Neural cell (in vitro differentiated cells): ENCODE measurements around the gene GTPBP4. TPM values are rescaled to one million over a fixed set of nuclear protein-coding genes. Genes with fewer than 3 reads are reported as not detected.

Experiments used
- H2AFZ ChIP-seq: fragments of 200-600, 300-800 bp; sonication (generic), shearing (Covaris generic); 2 replicates; pipeline ENCODE4 v1.6.0; 2014; ENCODE audit warnings: low read depth, mild to moderate bottlenecking, antibody characterized with exemption, low read length, moderate library complexity
- H3F3A ChIP-seq: fragments of 200-600 bp; shearing (Covaris generic); 2 replicates; pipeline ENCODE4 v1.6.1; 2016; ENCODE audit warnings: mild to moderate bottlenecking, moderate library complexity, mixed read lengths, antibody characterized with exemption, low read length; ENCODE audit not compliant: insufficient read depth, poor library complexity, severe bottlenecking
- H3K27ac ChIP-seq: fragments of 200-600, 300-800 bp; sonication (generic), shearing (Covaris generic); 2 replicates; pipeline ENCODE4 v1.5.1; 2014; ENCODE audit warnings: mild to moderate bottlenecking, low read length, moderate library complexity
- H3K27me3 ChIP-seq: fragments of 300-800, 200-600 bp; sonication (generic), shearing (Covaris generic); 2 replicates; pipeline ENCODE4 v1.6.0; 2014; ENCODE audit warnings: mild to moderate bottlenecking, low read depth, low read length, moderate library complexity; ENCODE audit not compliant: insufficient read depth
- H3K36me3 ChIP-seq: fragments of 300-800, 200-600 bp; sonication (generic), shearing (Covaris generic); 2 replicates; pipeline ENCODE4 v1.5.1; 2014; ENCODE audit warnings: mild to moderate bottlenecking, antibody characterized with exemption, low read length, moderate library complexity; ENCODE audit not compliant: insufficient read depth
- H3K4me2 ChIP-seq: fragments of 300-800, 200-600 bp; sonication (generic), shearing (Covaris generic); 2 replicates; pipeline ENCODE4 v1.6.0; 2014; ENCODE audit warnings: mild to moderate bottlenecking, low read length
- H3K4me3 ChIP-seq: fragments of 300-800, 200-600 bp; sonication (generic), shearing (Covaris generic); 2 replicates; pipeline ENCODE4 v1.5.1; 2014; ENCODE audit warnings: mild to moderate bottlenecking, low read length, moderate library complexity
- H3K79me2 ChIP-seq: fragments of 200-600 bp; shearing (Covaris generic); replicated peaks from 2 replicates; pipeline ENCODE4 v1.6.0; 2014; ENCODE audit warnings: mild to moderate bottlenecking, low read length, moderate library complexity; ENCODE audit not compliant: insufficient read depth
- H3K9ac ChIP-seq: fragments of 300-800, 200-600 bp; sonication (generic), shearing (Covaris generic); 2 replicates; pipeline ENCODE4 v1.6.1; 2016; ENCODE audit warnings: mild to moderate bottlenecking, low read length, mixed read lengths
- H3K9me2 ChIP-seq: fragments of 200-600 bp; shearing (Covaris generic); 2 replicates; pipeline ENCODE4 v1.6.1; 2016; ENCODE audit warnings: mild to moderate bottlenecking, low read length, mixed read lengths; ENCODE audit not compliant: insufficient read depth
- H3K9me3 ChIP-seq: fragments of 200-600, 300-800 bp; sonication (generic), shearing (Covaris generic); 2 replicates; pipeline ENCODE4 v1.6.1; 2016; ENCODE audit warnings: mild to moderate bottlenecking, mixed run types, low read length, moderate library complexity, mixed read lengths
- H4K20me1 ChIP-seq: fragments of 200-600 bp; shearing (Covaris generic); 2 replicates; pipeline ENCODE4 v1.6.1; 2016; ENCODE audit warnings: mild to moderate bottlenecking, mixed run types; ENCODE audit not compliant: insufficient read depth
- CTCF ChIP-seq: fragments of 450-650 bp; IDR thresholded peaks from 2 replicates; pipeline ENCODE4 v1.5.1; 2014; ENCODE audit warnings: antibody characterized with exemption, mild to moderate bottlenecking, moderate library complexity; ENCODE audit not compliant: poor library complexity, severe bottlenecking
- EP300 ChIP-seq: fragments of 450-650 bp; conservative IDR thresholded peaks from 2 replicates; pipeline ENCODE4 v1.6.1; 2014; ENCODE audit warnings: antibody characterized with exemption, mild to moderate bottlenecking, moderate library complexity; ENCODE audit not compliant: poor library complexity, severe bottlenecking
- EZH2 ChIP-seq: fragments of 200-600, 300-800 bp; shearing (Covaris generic), sonication (generic); IDR thresholded peaks from 2 replicates; pipeline ENCODE4 v1.6.1; 2014; ENCODE audit warnings: antibody characterized with exemption, low read length, borderline replicate concordance, mild to moderate bottlenecking; ENCODE audit not compliant: insufficient read depth, poor library complexity, severe bottlenecking
- MXI1 ChIP-seq: fragments of 450-650 bp; conservative IDR thresholded peaks from 2 replicates; pipeline ENCODE4 v1.6.1; 2014; ENCODE audit warnings: antibody characterized with exemption, mild to moderate bottlenecking; ENCODE audit not compliant: poor library complexity, severe bottlenecking
- POLR2AphosphoS5 ChIP-seq: IDR thresholded peaks from 2 replicates; pipeline ENCODE4 v1.6.1; 2012
- RAD21 ChIP-seq: fragments of 450-650 bp; conservative IDR thresholded peaks from 2 replicates; pipeline ENCODE4 v1.6.1; 2014; ENCODE audit warnings: antibody characterized with exemption, mild to moderate bottlenecking, moderate library complexity
- REST ChIP-seq: IDR thresholded peaks from 2 replicates; pipeline ENCODE4 v1.6.1; 2012; ENCODE audit warnings: borderline replicate concordance
- SMC3 ChIP-seq: fragments of 450-650 bp; conservative IDR thresholded peaks from 2 replicates; pipeline ENCODE4 v1.6.1; 2014; ENCODE audit warnings: antibody characterized with exemption, mild to moderate bottlenecking, moderate library complexity; ENCODE audit not compliant: poor library complexity
- TAF1 ChIP-seq: IDR thresholded peaks from 2 replicates; pipeline ENCODE4 v1.6.1; 2012; ENCODE audit warnings: low read depth
- polyA plus RNA-seq: library from polyadenylated mRNA; depleted of rRNA; stranded (reverse); fragments of >200 nt; gene quantifications from 2 replicates; pipeline ENCODE4 v1.2.3, GENCODE V29; 2014

The GTPBP4 gene
- polyA plus RNA-seq, 1 donor from 2014 or later = 32.7 TPM

- Histone ChIP-seq H2AFZ (no peak overlapping the region), H3K4me3 (no peak overlapping the region), H3K9me3 (no peaks in the 10 kb centered on the region), H3K79me2 (no peaks in the 10 kb centered on the region), H4K20me1 (no peaks in the 10 kb centered on the region), H3K9ac (no peak overlapping the region), H3K36me3 (no peaks in the 10 kb centered on the region), H3K9me2 (no peaks in the 10 kb centered on the region), H3K4me2 (no peak overlapping the region), H3K27me3 (no peaks in the 10 kb centered on the region), H3K27ac (no peak overlapping the region), H3F3A (no peaks in the 10 kb centered on the region)
- TF ChIP-seq POLR2AphosphoS5 (no peak), RAD21 (no peak), EP300 (no peak), MXI1 (no peak), SMC3 (no peak), EZH2 (no peak), REST (no peak), TAF1 (no peak), CTCF (no peak)
Observed at GRCh38 chr10:943334-944033, 44.8 kb upstream of the GTPBP4 start.

GRCh38 chr10:944034-944831 lies 44.0 kb upstream of the GTPBP4 start:
- H3K36me3 ChIP-seq = no peaks in the 10 kb centered on the region
- no peak overlapping the region for H3K27ac ChIP-seq
- no peaks in the 10 kb centered on the region for H3F3A ChIP-seq
- H3K4me3 ChIP-seq = no peak overlapping the region
- no peak overlapping the region for H3K9ac ChIP-seq
- TF ChIP-seq RAD21 (no peak), EP300 (no peak), MXI1 (no peak), REST (no peak), CTCF (no peak)
- H4K20me1 ChIP-seq = no peaks in the 10 kb centered on the region
- H3K27me3 ChIP-seq = no peaks in the 10 kb centered on the region
- no peaks in the 10 kb centered on the region for H3K79me2 ChIP-seq
- H2AFZ ChIP-seq = no peak overlapping the region
- no peaks in the 10 kb centered on the region for H3K9me3 ChIP-seq
- no peaks in the 10 kb centered on the region for H3K9me2 ChIP-seq
- H3K4me2 ChIP-seq = no peak overlapping the region
